H1 (cell line): ENCODE measurements around the gene ROBO2. TPM values are rescaled to one million over a fixed set of nuclear protein-coding genes. Genes with fewer than 3 reads are reported as not detected.

Experiments
- CTCF ChIA-PET: fragments of 300-600 bp; sonication (Branson Sonifier 250); formaldehyde crosslinking; loops from one replicate; lab custom pipeline; 2021; ENCODE audit not compliant: partially characterized antibody; lab: Charles Lee
- POLR2A ChIA-PET: fragments of 300-600 bp; sonication (Branson Sonifier 250); formaldehyde crosslinking; loops from one replicate; lab custom pipeline; 2021; ENCODE audit warnings: inconsistent platforms; ENCODE audit not compliant: partially characterized antibody; lab: Charles Lee
- DNase-seq, 2 experiments: peaks; one replicate each; pipeline versions ENCODE4 v3.0.0 to v3.0.0-alpha.2; 2010 to 2022; ENCODE audit warnings: low spot score in 2 of 2, low read depth in 1 of 2, mixed read lengths in 1 of 2
- FAIRE-seq: peaks from 2 replicates; lab custom pipeline; 2011; peaks lifted over from hg19 to GRCh38; lab: Jason Lieb, UNC
- H2AFZ ChIP-seq: 2 replicates; pipeline ENCODE4 v1.8.1; 2012; ENCODE audit warnings: low read length, inconsistent platforms
- H2AK5ac ChIP-seq: 2 replicates; pipeline ENCODE4 v1.6.1; 2013; ENCODE audit warnings: low read depth, low read length
- H2BK120ac ChIP-seq: replicated peaks from 2 replicates; pipeline ENCODE3; 2013; ENCODE audit warnings: low read depth, low read length, inconsistent platforms
- H2BK12ac ChIP-seq: 2 replicates; pipeline ENCODE4 v1.6.1; 2013; ENCODE audit warnings: low read depth, low read length
- H2BK15ac ChIP-seq: 2 replicates; pipeline ENCODE4 v1.6.1; 2013; ENCODE audit warnings: low read length
- H2BK20ac ChIP-seq: 2 replicates; pipeline ENCODE4 v1.6.1; 2013; ENCODE audit warnings: low read length
- H2BK5ac ChIP-seq: 2 replicates; pipeline ENCODE4 v1.6.1; 2013; ENCODE audit warnings: low read depth, low read length
- H3K14ac ChIP-seq: 2 replicates; pipeline ENCODE4 v1.6.1; 2013; ENCODE audit warnings: inconsistent platforms; ENCODE audit not compliant: insufficient read length
- H3K18ac ChIP-seq: 2 replicates; pipeline ENCODE4 v1.6.1; 2013; ENCODE audit warnings: low read length; ENCODE audit errors: extremely low read depth
- H3K23ac ChIP-seq: 2 replicates; pipeline ENCODE4 v1.6.1; 2013; ENCODE audit warnings: inconsistent platforms; ENCODE audit not compliant: insufficient read length
- H3K23me2 ChIP-seq: 2 replicates; pipeline ENCODE4 v1.6.1; 2013; ENCODE audit warnings: low read depth, low read length
- H3K27ac ChIP-seq: 2 replicates; pipeline ENCODE4 v1.6.1; 2011; ENCODE audit warnings: low read depth, low read length, inconsistent platforms
- H3K27me3 ChIP-seq, 4 experiments: replicated peaks in 1 of 4; 1 replicate in 1 of 4; 2 replicates in 3 of 4; pipeline versions ENCODE4 v1.6.1 to v1.8.1; 2011 to 2013; ENCODE audit warnings: low read length in 3 of 4, mild to moderate bottlenecking in 3 of 4, inconsistent platforms in 2 of 4, mixed read lengths in 2 of 4, moderate library complexity in 1 of 4; ENCODE audit not compliant: control insufficient read depth in 3 of 4, insufficient read depth in 3 of 4; ENCODE audit errors: extremely low read depth in 1 of 4
- H3K36me3 ChIP-seq, 4 experiments: 2 replicates each; pipeline versions ENCODE4 v1.6.1 to v1.8.1; 2011 to 2013; ENCODE audit warnings: mild to moderate bottlenecking in 4 of 4, low read length in 3 of 4, moderate library complexity in 2 of 4, control low read depth in 1 of 4, inconsistent platforms in 1 of 4; ENCODE audit not compliant: insufficient read depth in 4 of 4, control insufficient read depth in 2 of 4
- H3K4ac ChIP-seq: replicated peaks from 2 replicates; pipeline ENCODE3; 2013; ENCODE audit warnings: low read length, low read depth, mixed read lengths, inconsistent platforms; ENCODE audit not compliant: insufficient read length
- H3K4me1 ChIP-seq, 4 experiments: replicated peaks in 1 of 4; 1 replicate in 1 of 4; 2 replicates in 3 of 4; pipeline versions ENCODE4 v1.6.1 to v1.8.1; 2011 to 2013; ENCODE audit warnings: low read length in 3 of 4, inconsistent platforms in 2 of 4, mixed read lengths in 1 of 4; ENCODE audit not compliant: insufficient read depth in 4 of 4, control insufficient read depth in 3 of 4
- H3K4me2 ChIP-seq, 2 experiments: 2 replicates each; pipeline versions ENCODE4 v1.6.1 to v1.8.1; 2011 to 2013; ENCODE audit warnings: low read depth in 2 of 2, low read length in 2 of 2, control low read depth in 1 of 2, inconsistent platforms in 1 of 2, mild to moderate bottlenecking in 1 of 2; ENCODE audit not compliant: insufficient read depth in 1 of 2
- H3K4me3 ChIP-seq, 4 experiments: fragments of 200-600, 300-600 bp in 1 of 4; sonication (generic), shearing (Covaris generic), sonication (Bioruptor Twin) in 1 of 4; 2 replicates each; pipeline versions ENCODE4 v1.5.1 to v1.8.1; 2011 to 2016; ENCODE audit warnings: low read length in 4 of 4, low read depth in 3 of 4, control low read depth in 2 of 4, inconsistent platforms in 2 of 4, mild to moderate bottlenecking in 2 of 4, mixed read lengths in 1 of 4, moderate library complexity in 1 of 4; ENCODE audit not compliant: insufficient read depth in 2 of 4; ENCODE audit errors: extremely low read depth in 1 of 4
- H3K56ac ChIP-seq: replicated peaks from 2 replicates; pipeline ENCODE3; 2013; ENCODE audit warnings: low read depth, mild to moderate bottlenecking, mixed read lengths, low read length, inconsistent platforms; ENCODE audit not compliant: insufficient read length
- H3K79me1 ChIP-seq: 2 replicates; pipeline ENCODE4 v1.6.1; 2013; ENCODE audit warnings: low read depth, low read length, control low read depth
- H3K79me2 ChIP-seq, 2 experiments: 2 replicates each; pipeline versions ENCODE4 v1.6.1 to v1.8.1; 2012 to 2013; ENCODE audit warnings: low read length in 2 of 2, mild to moderate bottlenecking in 2 of 2, inconsistent platforms in 1 of 2; ENCODE audit not compliant: insufficient read depth in 2 of 2, control insufficient read depth in 1 of 2
- H3K9ac ChIP-seq, 4 experiments: replicated peaks in 1 of 4; 1 replicate in 1 of 4; 2 replicates in 3 of 4; pipeline versions ENCODE4 v1.6.1 to v1.8.1; 2011 to 2013; ENCODE audit warnings: low read depth in 3 of 4, low read length in 3 of 4, control low read depth in 2 of 4, mild to moderate bottlenecking in 2 of 4, moderate library complexity in 2 of 4, inconsistent platforms in 1 of 4; ENCODE audit errors: extremely low read depth in 1 of 4
- H3K9me3 ChIP-seq, 2 experiments: 2 replicates each; pipeline versions ENCODE4 v1.6.1 to v1.8.1; 2012 to 2013; ENCODE audit warnings: mild to moderate bottlenecking in 2 of 2, moderate library complexity in 2 of 2, control low read depth in 1 of 2, inconsistent platforms in 1 of 2, low read depth in 1 of 2, low read length in 1 of 2, mixed read lengths in 1 of 2; ENCODE audit not compliant: insufficient read depth in 2 of 2
- H4K20me1 ChIP-seq, 2 experiments: replicated peaks in 1 of 2; 2 replicates each; pipeline versions ENCODE3 to v1.8.1; 2011 to 2013; ENCODE audit warnings: inconsistent platforms in 2 of 2, low read length in 2 of 2, mild to moderate bottlenecking in 1 of 2; ENCODE audit not compliant: insufficient read depth in 2 of 2, control insufficient read depth in 1 of 2
- H4K5ac ChIP-seq: 2 replicates; pipeline ENCODE4 v1.6.1; 2013; ENCODE audit warnings: low read length, low read depth, mixed read lengths, inconsistent platforms; ENCODE audit not compliant: insufficient read length
- H4K8ac ChIP-seq: 2 replicates; pipeline ENCODE4 v1.8.0; 2013; ENCODE audit warnings: mild to moderate bottlenecking, moderate library complexity, low read length, inconsistent platforms; ENCODE audit not compliant: insufficient read depth; ENCODE audit errors: extremely low read depth
- H4K91ac ChIP-seq: replicated peaks from 2 replicates; pipeline ENCODE3; 2013; ENCODE audit warnings: low read length, mixed read lengths, inconsistent platforms; ENCODE audit not compliant: insufficient read length
- BCL11A ChIP-seq, 2 experiments: IDR thresholded peaks; one replicate each; pipeline ENCODE4 v1.6.1; 2011; ENCODE audit warnings: low read depth in 2 of 2, low read length in 2 of 2, mild to moderate bottlenecking in 2 of 2
- HDAC2 ChIP-seq, 2 experiments: fragments of 300-600 bp in 1 of 2; sonication (generic) in 1 of 2; IDR thresholded peaks; 2 replicates each; pipeline ENCODE4 v1.6.1; 2011 to 2012; ENCODE audit warnings: low read depth in 2 of 2, low read length in 2 of 2, mild to moderate bottlenecking in 2 of 2, moderate library complexity in 2 of 2, borderline replicate concordance in 1 of 2, inconsistent platforms in 1 of 2
- MAFK ChIP-seq: IDR thresholded peaks from 2 replicates; pipeline ENCODE4 v1.6.1; 2012; ENCODE audit warnings: low read depth, mild to moderate bottlenecking, improper control_type of control experiment, low read length
- RXRA ChIP-seq: IDR thresholded peaks from 2 replicates; pipeline ENCODE4 v1.6.1; 2011; ENCODE audit warnings: low read depth, mild to moderate bottlenecking, low read length, moderate library complexity; ENCODE audit not compliant: insufficient read depth
- SP2 ChIP-seq: IDR thresholded peaks from 2 replicates; pipeline ENCODE4 v1.6.1; 2012; ENCODE audit warnings: mild to moderate bottlenecking, low read length, inconsistent platforms
- SP4 ChIP-seq: IDR thresholded peaks from 2 replicates; pipeline ENCODE4 v1.6.1; 2012; ENCODE audit warnings: low read length, inconsistent platforms
- WGBS, 2 experiments: shearing (Covaris generic) in 1 of 2; methylation state at CpG; one replicate each; pipeline versions ENCODE4 v1.1.6 to v1.1.7; 2013 to 2015; ENCODE audit warnings: low lambda C conversion rate in 2 of 2, mixed read lengths in 2 of 2, inconsistent platforms in 1 of 2, low coverage in 1 of 2, missing lambda C conversion rate in 1 of 2; ENCODE audit not compliant: insufficient replicate concordance in 2 of 2, insufficient coverage in 1 of 2, insufficient read length in 1 of 2; ENCODE audit errors: extremely low coverage in 1 of 2, missing lambda C conversion rate in 1 of 2; 5-methylcytosine and 5-hydroxymethylcytosine counted together
- polyA plus RNA-seq, 7 experiments: library from polyadenylated mRNA; depleted of rRNA in 3 of 7; stranded (reverse) in 5 of 7; unstranded in 2 of 7; fragments of >200 nt in 5 of 7; fragments of 200-250 nt in 2 of 7; gene quantifications; 1 replicate in 5 of 7; 2 replicates in 1 of 7; 4 replicates in 1 of 7; pipeline versions ENCODE4 v1.2.1 to v1.2.3, GENCODE V29; 2011 to 2013; ENCODE audit warnings: missing spikeins in 2 of 7, mixed read lengths in 2 of 7
- total RNA-seq: library from RNA; stranded (reverse); fragmentation: NEBNext Ultra II Directional; extraction: Animal tissue kit (Norgen Biotek cat#: 25700); gene quantifications from 2 replicates; pipeline ENCODE4 v1.2.1, GENCODE V29; 2021
- TF ChIP-seq, protein P1 (sequence below), 3 experiments: IDR thresholded peaks; 1 replicate in 2 of 3; 2 replicates in 1 of 3; pipeline versions ENCODE4 v1.5.1 to v1.6.1; 2011; ENCODE audit warnings: low read length in 3 of 3, mild to moderate bottlenecking in 3 of 3, inconsistent platforms in 2 of 3, low read depth in 1 of 3, moderate library complexity in 1 of 3; ENCODE audit not compliant: insufficient read depth in 1 of 3; ENCODE audit errors: control extremely low read depth in 1 of 3

The ROBO2 gene
- total and polyA plus RNA-seq, 2 of the 8 experiments (the other 6 are each of a cell fraction or from before 2014, with no cell fraction given): 1.5 to 2.9 TPM

DNA sequence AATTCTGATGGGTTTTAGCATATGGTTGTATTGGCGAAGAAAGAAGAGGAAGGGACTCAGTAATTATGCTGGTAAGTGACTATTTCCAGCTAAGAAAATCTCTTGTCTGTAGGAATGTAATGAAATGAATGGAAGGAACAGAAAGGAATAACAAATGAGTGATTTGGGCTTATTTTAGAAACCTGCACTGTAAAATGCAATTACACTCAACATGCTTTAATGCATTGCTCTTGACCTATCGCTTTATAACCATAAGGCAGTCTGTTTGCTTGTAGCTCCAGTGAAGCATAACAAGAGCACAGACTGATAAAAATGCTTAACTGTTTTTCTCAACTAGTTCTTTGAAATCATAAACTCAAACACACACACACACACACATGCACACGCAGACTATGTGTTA, 549.0 kb downstream of the ROBO2 start:
- FAIRE-seq: no peak
- H3K56ac ChIP-seq: no peak overlapping the region
- H2BK12ac ChIP-seq: no peak overlapping the region
- no peak overlapping the region for H3K14ac ChIP-seq
- H3K27ac ChIP-seq: no peak overlapping the region
- H2BK15ac ChIP-seq: no peak overlapping the region
- no peak overlapping the region for H3K9ac ChIP-seq
- WGBS, 2 experiments: 87% methylated on average over 3 of the region's 3 CpGs; no CpG with 5 or more reads in 1 of the 2 experiments
- ChIA-PET CTCF (no interaction called here), POLR2A (no interaction called here)
- H3K4me1 ChIP-seq: no peaks in the 10 kb centered on the region
- no peak for TF ChIP-seq MAFK
- no peak for TF ChIP-seq HDAC2 (IDR thresholded peaks at IDR 0.05; ENCODE audit: borderline replicate concordance in 1 of 2, low read depth in 2 of 2, low read length in 2 of 2)
- TF ChIP-seq BCL11A (IDR thresholded peaks at IDR 0.05; ENCODE audit: low read depth in 2 of 2, low read length in 2 of 2): no peak
- no peak for TF ChIP-seq SP2
- TF ChIP-seq SP4: no peak
- TF ChIP-seq, protein P1, sequence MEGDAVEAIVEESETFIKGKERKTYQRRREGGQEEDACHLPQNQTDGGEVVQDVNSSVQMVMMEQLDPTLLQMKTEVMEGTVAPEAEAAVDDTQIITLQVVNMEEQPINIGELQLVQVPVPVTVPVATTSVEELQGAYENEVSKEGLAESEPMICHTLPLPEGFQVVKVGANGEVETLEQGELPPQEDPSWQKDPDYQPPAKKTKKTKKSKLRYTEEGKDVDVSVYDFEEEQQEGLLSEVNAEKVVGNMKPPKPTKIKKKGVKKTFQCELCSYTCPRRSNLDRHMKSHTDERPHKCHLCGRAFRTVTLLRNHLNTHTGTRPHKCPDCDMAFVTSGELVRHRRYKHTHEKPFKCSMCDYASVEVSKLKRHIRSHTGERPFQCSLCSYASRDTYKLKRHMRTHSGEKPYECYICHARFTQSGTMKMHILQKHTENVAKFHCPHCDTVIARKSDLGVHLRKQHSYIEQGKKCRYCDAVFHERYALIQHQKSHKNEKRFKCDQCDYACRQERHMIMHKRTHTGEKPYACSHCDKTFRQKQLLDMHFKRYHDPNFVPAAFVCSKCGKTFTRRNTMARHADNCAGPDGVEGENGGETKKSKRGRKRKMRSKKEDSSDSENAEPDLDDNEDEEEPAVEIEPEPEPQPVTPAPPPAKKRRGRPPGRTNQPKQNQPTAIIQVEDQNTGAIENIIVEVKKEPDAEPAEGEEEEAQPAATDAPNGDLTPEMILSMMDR (IDR thresholded peaks at IDR 0.05; ENCODE audit: control extremely low read depth in 1 of 3, insufficient read depth in 1 of 3, low read depth in 1 of 3, low read length in 3 of 3): no peak
- no peak for TF ChIP-seq RXRA
- H2BK5ac ChIP-seq: no peak overlapping the region
- no peaks in the 10 kb centered on the region for H3K27me3 ChIP-seq
- H3K18ac ChIP-seq: no peak overlapping the region
- no peaks in the 10 kb centered on the region for H3K79me1 ChIP-seq
- no peaks in the 10 kb centered on the region for H3K23me2 ChIP-seq
- H3K23ac ChIP-seq: no peak overlapping the region
- H3K9me3 ChIP-seq: no peaks in the 10 kb centered on the region
- H3K4me3 ChIP-seq: no peak overlapping the region
- no peaks in the 10 kb centered on the region for H3K36me3 ChIP-seq
- H4K8ac ChIP-seq: no peak overlapping the region
- no peaks in the 10 kb centered on the region for H4K20me1 ChIP-seq
- no peak overlapping the region for H2AK5ac ChIP-seq
- H4K91ac ChIP-seq: no peak overlapping the region
- H3K79me2 ChIP-seq: no peaks in the 10 kb centered on the region
- no peak overlapping the region for H3K4me2 ChIP-seq
- no peak overlapping the region for H3K4ac ChIP-seq
- DNase-seq: no peak
- H2BK20ac ChIP-seq: no peak overlapping the region
- no peak overlapping the region for H2AFZ ChIP-seq
- H4K5ac ChIP-seq: no peak overlapping the region
- H2BK120ac ChIP-seq: no peak overlapping the region
